Loucy (cell line): ENCODE measurements around the gene NETO2.

Experiments used
- H2AFZ ChIP-seq: fragments of 200-600 bp; sonication (generic); 2 replicates; pipeline ENCODE4 v1.6.0; 2016; ENCODE audit warnings: antibody characterized with exemption, mild to moderate bottlenecking, low read length, moderate library complexity
- H3F3A ChIP-seq: fragments of 200-600 bp; 2 replicates; pipeline ENCODE4 v1.6.0; 2016; ENCODE audit warnings: antibody characterized with exemption, low read depth, mild to moderate bottlenecking
- H3K27me3 ChIP-seq: fragments of 200-600 bp; sonication (generic); 2 replicates; pipeline ENCODE4 v1.6.1; 2014; ENCODE audit warnings: low read length, mild to moderate bottlenecking; ENCODE audit not compliant: insufficient read depth, poor library complexity, severe bottlenecking
- H3K36me3 ChIP-seq: fragments of 200-600 bp; sonication (generic); 2 replicates; pipeline ENCODE4 v1.6.1; 2016; ENCODE audit warnings: low read length; ENCODE audit not compliant: insufficient read depth
- H3K4me1 ChIP-seq: fragments of 200-600 bp; sonication (generic); 2 replicates; pipeline ENCODE4 v1.5.1; 2014; ENCODE audit warnings: low read length, mild to moderate bottlenecking; ENCODE audit not compliant: insufficient read depth, poor library complexity, severe bottlenecking
- H3K4me2 ChIP-seq: fragments of 200-600 bp; sonication (generic); 2 replicates; pipeline ENCODE4 v1.6.0; 2014; ENCODE audit warnings: antibody characterized with exemption, low read length, low read depth, mild to moderate bottlenecking; ENCODE audit not compliant: poor library complexity, severe bottlenecking
- H3K4me3 ChIP-seq: fragments of 200-600 bp; sonication (generic); 2 replicates; pipeline ENCODE4 v1.5.1; 2014; ENCODE audit warnings: low read length, mild to moderate bottlenecking, mixed read lengths; ENCODE audit not compliant: poor library complexity, severe bottlenecking
- H3K79me2 ChIP-seq: fragments of 200-600 bp; sonication (generic); 2 replicates; pipeline ENCODE4 v1.6.1; 2014; ENCODE audit warnings: low read length; ENCODE audit not compliant: insufficient read depth
- H3K9ac ChIP-seq: fragments of 200-600 bp; sonication (generic); 2 replicates; pipeline ENCODE4 v1.6.0; 2014; ENCODE audit warnings: mild to moderate bottlenecking, low read depth, low read length, moderate library complexity; ENCODE audit not compliant: poor library complexity, severe bottlenecking
- H3K9me2 ChIP-seq: fragments of 200-600 bp; sonication (generic); replicated peaks from 2 replicates; pipeline ENCODE4 v1.6.1; 2016; ENCODE audit warnings: low read depth, low read length, mixed read lengths
- H3K9me3 ChIP-seq: fragments of 200-600 bp; sonication (generic); 2 replicates; pipeline ENCODE4 v1.6.1; 2014; ENCODE audit warnings: mild to moderate bottlenecking, antibody characterized with exemption, low read length, low read depth; ENCODE audit not compliant: insufficient read depth
- H4K20me1 ChIP-seq: fragments of 200-600 bp; sonication (generic); 2 replicates; pipeline ENCODE4 v1.6.0; 2014; ENCODE audit warnings: antibody characterized with exemption, low read length, mild to moderate bottlenecking; ENCODE audit not compliant: insufficient read depth, poor library complexity, severe bottlenecking
- CTCF ChIP-seq: fragments of 200-600 bp; sonication (generic); conservative IDR thresholded peaks from 2 replicates; pipeline ENCODE4 v1.5.1; 2014; ENCODE audit warnings: mild to moderate bottlenecking, antibody characterized with exemption, low read length
- EZH2phosphoT487 ChIP-seq: fragments of 200-600 bp; IDR thresholded peaks from 2 replicates; pipeline ENCODE4 v1.6.1; 2018; ENCODE audit warnings: antibody characterized with exemption, mild to moderate bottlenecking, moderate library complexity, borderline replicate concordance

Gene NETO2

DNA sequence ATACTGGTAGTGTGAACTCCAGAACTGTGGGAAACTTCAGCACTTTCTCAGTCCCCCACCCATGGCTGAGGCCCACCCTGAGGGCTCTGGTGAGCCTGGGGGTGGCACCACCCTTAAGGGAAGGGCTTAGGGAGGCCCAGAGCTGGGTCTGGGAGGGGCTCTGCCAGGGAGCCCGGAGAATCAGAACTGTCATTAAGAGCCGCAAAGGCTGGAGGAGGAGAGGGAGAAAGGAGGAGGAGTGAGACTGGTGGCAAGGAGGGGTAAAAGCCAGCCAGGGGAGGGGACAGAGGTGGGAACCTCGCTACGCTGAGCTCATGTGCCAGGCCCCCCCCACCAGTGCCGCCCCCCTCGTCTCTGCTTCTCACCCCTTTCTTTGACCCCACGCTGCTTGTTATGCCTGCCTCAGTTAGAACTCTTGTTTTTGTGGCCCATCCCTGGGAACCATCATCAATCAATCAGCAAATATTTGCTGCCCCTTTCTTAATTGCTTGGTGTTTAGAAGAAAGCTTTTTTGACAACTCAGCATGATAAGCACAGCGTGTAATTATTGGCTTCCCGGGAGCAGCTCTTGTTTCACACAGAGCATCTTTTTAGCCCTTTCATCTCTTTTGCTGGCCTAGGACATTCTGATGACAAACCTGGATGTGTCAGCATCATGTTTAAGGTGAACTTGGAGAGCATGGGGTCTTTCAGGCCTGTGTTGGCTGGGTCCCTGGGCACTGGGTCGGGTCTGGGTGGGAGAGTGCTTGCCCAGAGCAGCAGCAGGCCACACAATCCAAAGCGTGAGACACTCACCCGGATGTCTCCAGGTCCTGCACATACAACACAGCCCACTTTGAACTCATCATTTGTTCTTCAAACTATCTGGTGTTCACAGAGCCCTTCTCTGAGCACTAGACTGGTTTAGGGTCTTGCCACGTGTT, 77.7 kb downstream of the NETO2 start:
- no peaks in the 10 kb centered on the region for H3K9me2 ChIP-seq
- no peak overlapping the region for H2AFZ ChIP-seq
- H3K9ac ChIP-seq, result no peak overlapping the region
- H3K4me2 ChIP-seq, result no peak overlapping the region
- TF ChIP-seq CTCF (no peak), EZH2phosphoT487 (no peak)
- H3K79me2 ChIP-seq, result no peaks in the 10 kb centered on the region
- no peaks in the 10 kb centered on the region for H4K20me1 ChIP-seq
- H3K4me1 ChIP-seq, result peaks cover 4% of the 10 kb centered on the region
- H3K4me3 ChIP-seq, result no peak overlapping the region
- no peaks in the 10 kb centered on the region for H3K36me3 ChIP-seq
- no peaks in the 10 kb centered on the region for H3K27me3 ChIP-seq
- H3K9me3 ChIP-seq, result no peaks in the 10 kb centered on the region
- H3F3A ChIP-seq, result no peaks in the 10 kb centered on the region

DNA sequence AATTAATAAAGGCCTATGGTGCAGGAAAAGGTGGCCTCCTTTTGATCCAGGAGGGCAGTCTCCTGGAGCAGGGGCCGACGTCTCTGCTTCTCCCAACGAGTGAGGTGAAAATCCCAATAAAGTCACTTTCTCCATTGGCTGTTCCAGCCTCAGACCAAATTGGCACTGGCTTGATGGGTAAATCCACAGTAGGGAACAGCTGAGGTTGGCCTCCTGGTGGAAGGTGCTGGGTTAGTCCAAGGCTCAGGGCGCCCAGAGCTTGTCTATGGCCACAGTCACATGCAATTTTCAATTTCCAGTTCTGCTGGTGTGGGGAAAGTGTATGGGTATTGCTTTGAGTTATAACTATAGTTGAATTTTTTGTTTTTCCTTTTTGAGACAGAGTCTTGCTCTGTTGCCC, 79.0 kb downstream of the NETO2 start:
- Histone ChIP-seq H2AFZ (no peak overlapping the region), H3K4me2 (no peak overlapping the region), H3K9ac (no peak overlapping the region), H3K9me2 (no peaks in the 10 kb centered on the region), H3K79me2 (no peaks in the 10 kb centered on the region), H3K4me3 (no peak overlapping the region), H4K20me1 (no peaks in the 10 kb centered on the region), H3K9me3 (no peaks in the 10 kb centered on the region), H3F3A (no peaks in the 10 kb centered on the region), H3K27me3 (no peaks in the 10 kb centered on the region), H3K4me1 (no peaks in the 10 kb centered on the region), H3K36me3 (no peaks in the 10 kb centered on the region)
- TF ChIP-seq CTCF (no peak), EZH2phosphoT487 (no peak)

GRCh38 chr16:47063011-47063724, 80.6 kb downstream of the NETO2 start:
- H3K4me2 ChIP-seq, result no peak overlapping the region
- H3K9me2 ChIP-seq, result no peaks in the 10 kb centered on the region
- no peaks in the 10 kb centered on the region for H3K79me2 ChIP-seq
- H4K20me1 ChIP-seq, result no peaks in the 10 kb centered on the region
- H3K4me1 ChIP-seq, result no peaks in the 10 kb centered on the region
- H3K4me3 ChIP-seq, result no peak overlapping the region
- H2AFZ ChIP-seq, result no peak overlapping the region
- H3K36me3 ChIP-seq, result no peaks in the 10 kb centered on the region
- H3K9me3 ChIP-seq, result no peaks in the 10 kb centered on the region
- no peak overlapping the region for H3K9ac ChIP-seq
- TF ChIP-seq CTCF (no peak), EZH2phosphoT487 (no peak)
- H3K27me3 ChIP-seq, result no peaks in the 10 kb centered on the region
- no peaks in the 10 kb centered on the region for H3F3A ChIP-seq
